Omental fat pad (tissue), 4 donors: ENCODE data around the gene BEST4. TPM values are rescaled to one million over a fixed set of nuclear protein-coding genes. Genes with fewer than 3 reads are reported as not detected.

Experiments used
- ATAC-seq: fragments of 150-250 bp; one replicate; pipeline ENCODE4 v1.9.1; 2016; ENCODE audit warnings: mild to moderate bottlenecking, moderate library complexity; ENCODE audit not compliant: low FRiP score
- DNase-seq: peaks from one replicate; pipeline ENCODE4 v3.0.0-alpha.2; 2019; ENCODE audit warnings: low spot score
- small RNA-seq: library from RNA; depleted of rRNA; stranded (forward); fragments of <200 nt; gene quantifications from one replicate; pipeline ENCODE3, GENCODE V24; 2016
- total RNA-seq, 4 donors: library from RNA; depleted of rRNA; stranded (reverse); fragments of >200 nt; gene quantifications; one replicate each; pipeline ENCODE4 v1.1.0, GENCODE V29; 2016
- TF ChIP-seq, protein P1 (sequence below), 3 donors: fragments of 450-650 bp; IDR thresholded peaks; one replicate each; pipeline ENCODE4 v1.5.1; 2016 to 2017; ENCODE audit warnings: antibody characterized with exemption in 3 of 3, mild to moderate bottlenecking in 3 of 3, moderate library complexity in 2 of 3

Gene BEST4
- total RNA-seq, 4 donors from 2014 or later, result 0.24 TPM; not detected in 3

DNA sequence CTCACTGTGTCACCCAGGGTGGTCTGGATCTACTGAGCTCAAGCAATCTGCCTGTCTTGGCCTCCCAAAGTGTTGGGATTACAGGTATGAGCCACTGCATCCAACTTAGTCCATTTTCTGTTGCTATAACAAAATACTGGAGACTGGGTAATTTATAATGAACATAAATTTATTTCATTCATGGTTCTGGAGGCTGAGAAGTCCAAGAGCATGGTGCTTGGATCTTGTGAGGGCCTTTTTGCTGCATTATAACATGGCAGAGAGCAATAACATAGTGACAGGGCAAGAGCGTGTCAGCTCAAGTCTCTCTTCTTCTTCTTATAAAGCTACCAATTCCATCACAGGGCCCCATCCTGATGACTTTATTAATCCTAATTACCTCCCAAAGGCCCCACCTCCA, 52.0 kb downstream of the BEST4 start:
- no peak for ATAC-seq
- TF ChIP-seq, protein P1, sequence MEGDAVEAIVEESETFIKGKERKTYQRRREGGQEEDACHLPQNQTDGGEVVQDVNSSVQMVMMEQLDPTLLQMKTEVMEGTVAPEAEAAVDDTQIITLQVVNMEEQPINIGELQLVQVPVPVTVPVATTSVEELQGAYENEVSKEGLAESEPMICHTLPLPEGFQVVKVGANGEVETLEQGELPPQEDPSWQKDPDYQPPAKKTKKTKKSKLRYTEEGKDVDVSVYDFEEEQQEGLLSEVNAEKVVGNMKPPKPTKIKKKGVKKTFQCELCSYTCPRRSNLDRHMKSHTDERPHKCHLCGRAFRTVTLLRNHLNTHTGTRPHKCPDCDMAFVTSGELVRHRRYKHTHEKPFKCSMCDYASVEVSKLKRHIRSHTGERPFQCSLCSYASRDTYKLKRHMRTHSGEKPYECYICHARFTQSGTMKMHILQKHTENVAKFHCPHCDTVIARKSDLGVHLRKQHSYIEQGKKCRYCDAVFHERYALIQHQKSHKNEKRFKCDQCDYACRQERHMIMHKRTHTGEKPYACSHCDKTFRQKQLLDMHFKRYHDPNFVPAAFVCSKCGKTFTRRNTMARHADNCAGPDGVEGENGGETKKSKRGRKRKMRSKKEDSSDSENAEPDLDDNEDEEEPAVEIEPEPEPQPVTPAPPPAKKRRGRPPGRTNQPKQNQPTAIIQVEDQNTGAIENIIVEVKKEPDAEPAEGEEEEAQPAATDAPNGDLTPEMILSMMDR (IDR thresholded peaks at IDR 0.05), result no peak

DNA sequence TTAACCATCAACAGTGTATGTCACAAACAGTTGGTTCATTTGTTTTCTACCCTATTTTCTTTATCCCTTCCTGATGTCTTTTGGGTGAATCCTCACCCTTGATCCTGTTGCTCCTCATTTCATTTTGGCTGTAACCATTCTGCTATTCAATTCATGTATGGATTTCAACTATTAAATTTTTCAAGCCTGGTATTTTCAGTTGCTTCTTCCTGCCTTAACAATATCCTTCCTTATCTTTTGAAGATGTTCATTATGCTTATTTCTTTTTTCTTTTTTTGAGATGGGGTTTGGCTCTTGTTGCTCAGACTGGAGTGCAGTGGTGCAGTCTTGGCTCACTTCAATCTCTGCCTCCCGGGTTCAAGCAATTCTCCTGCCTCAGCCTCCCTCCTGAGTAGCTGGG, 54.2 kb downstream of the BEST4 start:
- DNase-seq (no peak), ATAC-seq (no peak)
- TF ChIP-seq, protein P1 (IDR thresholded peaks at IDR 0.05), result no peak

More for the DNA sequence above, 52.0 kb downstream of the BEST4 start:
- no peak for DNase-seq

Small RNA genes lying within 50 kb of the gene (small RNA-seq; reads per million reads assigned to genes)
- gene SNORD38A (625 reads per million, percentile 98 among the genes with 10 or more reads in this experiment), gene SNORD38B (not detected), gene SNORD46 (2,034 reads per million, percentile 99 among the genes with 10 or more reads in this experiment), gene SNORD55 (not detected)

Other genes starting within 250 kb of the BEST4 start
- 10 to 100 TPM in 3 of 4 donors, 1 to 10 TPM in 1; 7.6 to 14.0 (median 10.3) TPM for gene TMEM53, start 113.7 kb downstream of the BEST4 start, total RNA-seq
- gene ARMH1, start 113.5 kb downstream of the BEST4 start, total RNA-seq, result 1 to 10 TPM in 3 of 4 donors, under 1 TPM in 1; 0.47 to 2.4 (median 1.2) TPM
- gene RNU5D-1, start 57.0 kb downstream of the BEST4 start, total RNA-seq, result not detected
- 1 to 10 TPM in 2 of 4 donors, under 1 TPM in 2; 0.19 to 2.8 (median 0.93) TPM for gene KIF2C, start 48.3 kb downstream of the BEST4 start, total RNA-seq
- 1,000 to 10,000 TPM; 1,945 to 2,684 (median 2,276) TPM for gene RPS8, start 12.6 kb downstream of the BEST4 start, total RNA-seq
- 100 to 1,000 TPM in 1 of 4 donors, 10 to 100 TPM in 3; 27.6 to 156 (median 73.9) TPM for gene PLK3, start 12.2 kb upstream of the BEST4 start, total RNA-seq
- 1 to 10 TPM in 1 of 4 donors, under 1 TPM in 1, not detected in 2; 0.65 to 6.3 TPM for gene DYNLT4, start 19.2 kb upstream of the BEST4 start, total RNA-seq
- 10 to 100 TPM in 2 of 4 donors, 1 to 10 TPM in 2; 7.5 to 29.8 (median 12.2) TPM for gene BTBD19, start 20.4 kb upstream of the BEST4 start, total RNA-seq
- under 1 TPM; 0.09 to 0.63 (median 0.43) TPM for gene PTCH2, start 55.1 kb upstream of the BEST4 start, total RNA-seq
- 10 to 100 TPM; 25.2 to 29.8 (median 26.6) TPM for gene EIF2B3, start 198.4 kb upstream of the BEST4 start, total RNA-seq
- gene HECTD3, start 223.2 kb upstream of the BEST4 start, total RNA-seq, result 10 to 100 TPM; 27.1 to 43.2 (median 38.1) TPM
- gene UROD, start 224.1 kb upstream of the BEST4 start, total RNA-seq, result 10 to 100 TPM; 65.6 to 79.4 (median 76.2) TPM